Parathyroid adenoma (tissue), 2 donors: ENCODE results near the gene SC5D.

Experiments used
- H2AFZ ChIP-seq: fragments of 300-600 bp; sonication (generic); one replicate; pipeline ENCODE4 v1.7.0; 2017; ENCODE audit warnings: antibody characterized with exemption, mild to moderate bottlenecking
- H3K27ac ChIP-seq: fragments of 300-600 bp; sonication (generic); one replicate; pipeline ENCODE4 v1.7.0; 2017
- H3K27me3 ChIP-seq: fragments of 300-600 bp; sonication (generic); one replicate; pipeline ENCODE4 v1.7.0; 2017; ENCODE audit warnings: low read length; ENCODE audit not compliant: control insufficient read depth, insufficient read depth
- H3K36me3 ChIP-seq: fragments of 300-600 bp; sonication (generic); one replicate; pipeline ENCODE4 v1.7.0; 2017; ENCODE audit warnings: low read length; ENCODE audit not compliant: control insufficient read depth, insufficient read depth
- H3K4me1 ChIP-seq: fragments of 300-600 bp; sonication (generic); one replicate; pipeline ENCODE4 v1.7.0; 2017; ENCODE audit warnings: control low read depth
- H3K4me2 ChIP-seq: fragments of 300-600 bp; sonication (generic); one replicate; pipeline ENCODE4 v1.7.0; 2017; ENCODE audit warnings: low read length
- H3K4me3 ChIP-seq: fragments of 300-600 bp; sonication (generic); one replicate; pipeline ENCODE4 v1.7.0; 2017; ENCODE audit warnings: low read depth, low read length
- H3K79me2 ChIP-seq: fragments of 300-600 bp; sonication (generic); one replicate; pipeline ENCODE4 v1.7.0; 2017; ENCODE audit warnings: control low read depth
- H3K9ac ChIP-seq: fragments of 300-600 bp; sonication (generic); one replicate; pipeline ENCODE4 v1.7.0; 2017; ENCODE audit warnings: mild to moderate bottlenecking
- H3K9me3 ChIP-seq: fragments of 300-600 bp; sonication (generic); one replicate; pipeline ENCODE4 v1.7.0; 2017; ENCODE audit warnings: low read length; ENCODE audit not compliant: control insufficient read depth
- CTCF ChIP-seq: fragments of 300-600 bp; sonication (generic); IDR thresholded peaks from one replicate; pipeline ENCODE4 v1.7.0; 2017; ENCODE audit warnings: antibody characterized with exemption, mild to moderate bottlenecking
- donor health status: primary hyperparathyroidism.

SC5D gene

GRCh38 chr11:121248496-121248895 is 44.1 kb upstream of the SC5D start:
- Histone ChIP-seq H3K9me3 (no peaks in the 10 kb centered on the region), H3K27ac (no peak overlapping the region), H3K4me1 (no peaks in the 10 kb centered on the region), H3K79me2 (no peaks in the 10 kb centered on the region), H3K4me3 (no peak overlapping the region), H2AFZ (no peak overlapping the region), H3K9ac (no peak overlapping the region), H3K27me3 (no peaks in the 10 kb centered on the region), H3K36me3 (no peaks in the 10 kb centered on the region), H3K4me2 (no peak overlapping the region)
- TF ChIP-seq CTCF = no peak

DNA sequence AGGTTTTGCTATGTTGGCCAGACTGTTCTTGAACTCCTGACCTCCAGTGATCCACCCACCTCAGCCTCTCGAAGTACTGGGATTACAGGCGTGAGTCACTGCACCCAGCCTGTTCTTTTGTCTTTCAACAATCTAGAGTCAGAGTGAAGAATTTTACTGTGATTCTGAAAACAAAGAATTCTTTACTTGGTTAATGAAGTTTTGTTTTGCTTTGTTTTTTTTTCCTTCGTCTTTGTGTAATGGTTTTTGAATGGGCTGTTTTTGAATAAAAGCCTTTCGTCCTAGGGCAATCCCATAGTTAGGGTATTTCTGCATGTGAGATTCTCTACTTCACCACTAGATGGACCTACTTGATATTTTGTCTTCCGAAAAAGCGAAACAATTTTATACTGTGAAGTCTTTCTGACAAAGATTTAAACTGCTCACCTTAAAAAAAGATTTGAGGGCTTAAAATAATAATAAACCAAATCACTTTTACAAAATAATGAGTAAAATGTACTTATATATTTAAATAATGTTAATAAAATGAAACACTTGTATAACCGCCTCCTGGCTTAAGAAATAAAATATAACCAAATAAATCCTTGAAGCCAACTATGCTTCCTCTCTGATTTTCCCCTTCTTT is 43.4 kb upstream of the SC5D start:
- Histone ChIP-seq H3K9ac (no peak overlapping the region), H3K79me2 (no peaks in the 10 kb centered on the region), H3K36me3 (no peaks in the 10 kb centered on the region), H3K4me2 (no peak overlapping the region), H3K4me1 (no peaks in the 10 kb centered on the region), H3K27me3 (no peaks in the 10 kb centered on the region), H3K4me3 (no peak overlapping the region), H3K27ac (no peak overlapping the region), H3K9me3 (no peaks in the 10 kb centered on the region), H2AFZ (no peak overlapping the region)
- peak; percentile 51 for TF ChIP-seq CTCF

GRCh38 chr11:121250843-121251242 is 41.7 kb upstream of the SC5D start:
- TF ChIP-seq CTCF = no peak
- Histone ChIP-seq H2AFZ (no peak overlapping the region), H3K36me3 (no peaks in the 10 kb centered on the region), H3K27ac (no peak overlapping the region), H3K79me2 (no peaks in the 10 kb centered on the region), H3K9ac (no peak overlapping the region), H3K4me1 (no peaks in the 10 kb centered on the region), H3K4me3 (no peak overlapping the region), H3K9me3 (no peaks in the 10 kb centered on the region), H3K27me3 (no peaks in the 10 kb centered on the region), H3K4me2 (no peak overlapping the region)

DNA sequence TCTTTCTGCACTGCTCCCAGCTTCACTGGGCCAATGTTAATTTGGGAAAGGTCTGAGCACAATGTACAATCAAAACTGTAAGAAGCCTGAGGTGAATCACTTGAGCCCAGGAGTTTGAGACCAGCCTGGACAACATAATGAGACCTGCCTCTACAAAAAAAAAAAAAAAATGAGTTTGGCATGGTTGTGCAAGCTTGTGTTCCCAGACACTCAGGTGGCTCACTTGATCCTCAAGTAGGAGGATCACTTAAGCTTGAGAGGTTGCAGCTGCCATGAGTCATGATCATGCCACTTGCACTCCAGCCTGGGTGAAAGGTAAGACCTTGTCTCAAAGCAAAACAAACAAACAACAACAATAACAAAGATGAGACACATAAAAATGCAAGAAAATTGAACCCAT is 38.6 kb upstream of the SC5D start:
- no peaks in the 10 kb centered on the region for H3K27me3 ChIP-seq
- H3K27ac ChIP-seq = no peak overlapping the region
- H3K9me3 ChIP-seq = no peaks in the 10 kb centered on the region
- no peak overlapping the region for H3K4me3 ChIP-seq
- no peaks in the 10 kb centered on the region for H3K36me3 ChIP-seq
- H3K79me2 ChIP-seq = no peaks in the 10 kb centered on the region
- no peak overlapping the region for H3K4me2 ChIP-seq
- H3K9ac ChIP-seq = no peak overlapping the region
- H2AFZ ChIP-seq = no peak overlapping the region
- TF ChIP-seq CTCF = no peak
- H3K4me1 ChIP-seq = no peaks in the 10 kb centered on the region

- Histone ChIP-seq H3K4me2 (no peak overlapping the region), H3K4me3 (no peak overlapping the region), H3K79me2 (no peaks in the 10 kb centered on the region), H3K9me3 (no peaks in the 10 kb centered on the region), H3K27ac (no peak overlapping the region), H3K27me3 (no peaks in the 10 kb centered on the region), H3K4me1 (no peaks in the 10 kb centered on the region), H3K9ac (no peak overlapping the region), H3K36me3 (no peaks in the 10 kb centered on the region), H2AFZ (no peak overlapping the region)
- TF ChIP-seq CTCF = no peak
Measured at GRCh38 chr11:121254756-121255155, 37.8 kb upstream of the SC5D start.
